Activated CD4-positive, alpha-beta T cell treated with anti-CD3 and anti-CD28 coated beads for 1 hour (primary cell): ENCODE measurements around the gene AFMID.

Experiments
- DNase-seq: peaks from one replicate; pipeline ENCODE4 v3.0.0-alpha.2; 2020

AFMID gene

DNA sequence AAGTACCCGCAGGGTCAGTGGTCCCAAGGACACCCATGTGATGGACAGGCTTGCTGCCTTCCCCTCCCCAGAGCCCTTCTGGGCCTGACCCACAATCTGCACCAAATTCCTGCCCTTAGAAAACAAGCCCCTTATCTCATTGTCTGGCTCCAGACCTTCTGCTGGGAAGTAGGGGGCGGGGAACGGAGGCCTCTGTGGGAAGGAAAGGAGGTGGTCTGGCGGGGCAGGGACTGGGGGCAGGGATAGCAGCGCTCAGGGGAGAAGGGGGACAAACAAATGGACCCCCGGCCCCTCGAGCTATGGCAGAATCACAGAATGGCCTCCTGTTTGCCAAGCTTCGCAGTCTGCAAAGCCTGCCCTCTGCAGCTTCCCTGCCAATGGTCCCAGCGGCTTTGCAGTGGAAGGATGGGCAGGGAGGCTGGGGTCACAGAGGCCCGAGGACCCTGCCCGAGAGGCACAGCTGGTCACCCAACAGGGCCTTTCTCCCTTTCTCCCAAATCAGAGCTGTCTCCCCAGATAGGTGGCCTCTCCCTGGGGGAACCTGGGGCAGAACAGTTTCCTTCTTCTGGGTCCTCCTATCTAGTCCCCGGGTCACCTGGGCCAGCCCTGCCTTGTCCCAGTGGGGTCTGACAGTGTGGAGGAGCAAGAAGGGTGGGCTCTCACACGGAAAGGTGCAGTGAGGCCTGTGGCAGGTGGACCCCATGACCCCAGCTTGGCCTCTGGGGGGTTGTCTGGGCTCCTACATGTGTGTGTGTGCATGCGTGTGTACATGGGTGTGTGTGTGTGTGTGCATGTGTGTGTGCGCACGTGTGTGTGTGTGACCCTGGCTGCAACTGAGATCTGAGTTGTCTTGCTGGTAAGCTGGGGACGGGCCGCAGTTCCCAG, 69.8 kb downstream of the AFMID start:
- DNase-seq = no peak
